Testis (tissue), 2 donors: ENCODE results near the gene GRID2.

ENCODE experiments used
- CTCF ChIP-seq, 3 experiments: fragments of 450-650 bp in 2 of 3; fragments of 200-600 bp in 1 of 3; sonication (generic) in 1 of 3; IDR thresholded peaks; one replicate each; pipeline ENCODE4 v1.5.1; 2016 to 2019; ENCODE audit warnings: antibody characterized with exemption in 3 of 3, mild to moderate bottlenecking in 2 of 3, moderate library complexity in 1 of 3
- POLR2A ChIP-seq: fragments of 450-650 bp; IDR thresholded peaks from one replicate; pipeline ENCODE4 v1.6.1; 2017; ENCODE audit warnings: antibody characterized with exemption, mild to moderate bottlenecking, moderate library complexity

GRCh38 chr4:93116624-93117023 is 812.9 kb downstream of the GRID2 start:
- TF ChIP-seq POLR2A, result no peak
- TF ChIP-seq CTCF (IDR thresholded peaks at IDR 0.05), result no peak
